Amygdala (tissue), 56 donors: ENCODE measurements around the gene OTUD5.
"Not testable (repeated sequence)": the region's sequence is repeated elsewhere in the genome, so short reads cannot be mapped to it uniquely, and the experiment has no call there.

Experiments
- DNase-seq, 56 donors: peaks; one replicate each; lab custom pipeline; 2025; lab: John Stamatoyannopoulos, UW

OTUD5 gene, protein sequence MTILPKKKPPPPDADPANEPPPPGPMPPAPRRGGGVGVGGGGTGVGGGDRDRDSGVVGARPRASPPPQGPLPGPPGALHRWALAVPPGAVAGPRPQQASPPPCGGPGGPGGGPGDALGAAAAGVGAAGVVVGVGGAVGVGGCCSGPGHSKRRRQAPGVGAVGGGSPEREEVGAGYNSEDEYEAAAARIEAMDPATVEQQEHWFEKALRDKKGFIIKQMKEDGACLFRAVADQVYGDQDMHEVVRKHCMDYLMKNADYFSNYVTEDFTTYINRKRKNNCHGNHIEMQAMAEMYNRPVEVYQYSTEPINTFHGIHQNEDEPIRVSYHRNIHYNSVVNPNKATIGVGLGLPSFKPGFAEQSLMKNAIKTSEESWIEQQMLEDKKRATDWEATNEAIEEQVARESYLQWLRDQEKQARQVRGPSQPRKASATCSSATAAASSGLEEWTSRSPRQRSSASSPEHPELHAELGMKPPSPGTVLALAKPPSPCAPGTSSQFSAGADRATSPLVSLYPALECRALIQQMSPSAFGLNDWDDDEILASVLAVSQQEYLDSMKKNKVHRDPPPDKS

DNA sequence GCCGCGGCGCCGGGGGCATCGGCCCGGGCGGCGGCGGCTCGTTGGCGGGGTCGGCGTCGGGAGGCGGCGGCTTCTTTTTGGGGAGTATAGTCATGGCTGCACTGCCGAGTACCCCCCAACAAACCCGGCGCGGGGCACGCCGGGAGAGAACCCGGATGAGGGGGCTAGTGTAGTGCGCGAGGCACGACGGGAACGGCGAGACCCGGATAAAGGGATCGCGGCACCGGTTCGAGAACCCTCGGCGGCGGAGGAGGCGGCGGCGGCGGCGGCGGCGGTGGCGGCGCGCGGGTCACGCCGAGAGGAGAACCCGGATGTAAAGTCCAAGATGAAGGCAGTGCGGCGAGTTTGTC, at the start of gene OTUD5:
Gene OTUD5 (minus strand): TSS at position 131 of the 350 bp plus-strand sequence. CDS start 37 bp downstream, at position 94.
- DNase-seq, result peak in 48 of 56 donors; percentile 11 to 79 (median 54)

DNA sequence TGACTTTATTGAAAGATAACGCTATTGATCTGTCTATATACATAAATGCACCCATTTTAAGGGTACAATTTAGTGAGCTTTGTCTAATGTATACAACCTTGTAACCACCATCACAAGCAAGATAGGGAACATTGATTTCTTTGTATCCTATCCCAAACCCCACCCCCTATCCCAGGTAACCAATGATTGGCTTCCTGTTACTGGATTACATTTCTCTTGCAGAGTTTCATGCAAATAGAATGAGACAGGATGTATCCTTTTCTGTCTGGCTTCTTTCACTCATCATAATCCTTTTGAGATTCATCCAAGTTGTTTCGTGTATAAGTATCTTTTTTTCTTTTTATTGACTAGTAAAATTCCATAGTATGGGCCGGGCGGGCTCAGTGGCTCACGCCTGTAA, 46.3 kb upstream of the OTUD5 start:
- no peak for DNase-seq

DNA sequence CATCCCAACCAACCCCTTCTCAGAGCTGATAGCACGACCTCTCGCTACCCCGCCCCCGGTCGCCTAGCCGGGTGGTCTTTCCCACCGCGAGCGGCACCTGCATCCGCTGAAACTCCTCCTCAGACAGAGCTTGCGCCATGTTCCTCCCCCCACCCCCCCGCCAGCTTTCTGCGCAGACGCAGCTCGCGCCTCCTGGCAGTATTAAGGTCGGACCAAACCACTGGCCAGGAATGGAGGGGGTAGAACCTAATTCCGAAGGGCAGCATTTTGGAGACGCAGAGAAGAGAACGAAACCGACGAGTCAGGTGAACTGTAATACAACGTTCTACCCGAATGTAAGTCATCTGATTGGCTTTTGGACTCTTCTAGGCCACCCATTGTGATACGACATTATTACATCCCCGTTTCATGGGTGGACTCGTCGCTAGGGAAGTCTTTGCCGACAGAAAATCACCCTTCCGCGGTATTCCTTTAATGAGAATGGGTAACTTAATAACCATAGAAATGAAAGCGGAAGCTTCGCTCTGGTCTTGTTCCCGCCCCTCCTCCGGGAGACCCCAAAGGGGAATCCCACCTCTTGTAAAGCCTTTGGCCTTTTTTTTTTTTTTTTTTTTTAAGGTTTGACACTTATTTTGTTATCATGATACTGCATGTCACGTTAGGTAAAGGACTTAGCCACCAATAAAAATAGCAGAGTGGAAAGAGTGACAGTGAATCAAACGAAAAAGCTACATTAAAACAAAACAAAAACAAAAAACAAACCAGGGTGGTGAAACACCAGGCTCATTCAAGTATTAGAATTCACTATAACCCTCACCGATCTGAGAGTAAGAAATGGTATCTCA, 44.9 kb upstream of the OTUD5 start, which contains the start of gene GRIPAP1:
Gene GRIPAP1 (minus strand): TSS at position 174 of the 845 bp plus-strand sequence. CDS start 35 bp downstream, at position 139.
- peak; percentile 1 to 83 (median 49) for DNase-seq

DNA sequence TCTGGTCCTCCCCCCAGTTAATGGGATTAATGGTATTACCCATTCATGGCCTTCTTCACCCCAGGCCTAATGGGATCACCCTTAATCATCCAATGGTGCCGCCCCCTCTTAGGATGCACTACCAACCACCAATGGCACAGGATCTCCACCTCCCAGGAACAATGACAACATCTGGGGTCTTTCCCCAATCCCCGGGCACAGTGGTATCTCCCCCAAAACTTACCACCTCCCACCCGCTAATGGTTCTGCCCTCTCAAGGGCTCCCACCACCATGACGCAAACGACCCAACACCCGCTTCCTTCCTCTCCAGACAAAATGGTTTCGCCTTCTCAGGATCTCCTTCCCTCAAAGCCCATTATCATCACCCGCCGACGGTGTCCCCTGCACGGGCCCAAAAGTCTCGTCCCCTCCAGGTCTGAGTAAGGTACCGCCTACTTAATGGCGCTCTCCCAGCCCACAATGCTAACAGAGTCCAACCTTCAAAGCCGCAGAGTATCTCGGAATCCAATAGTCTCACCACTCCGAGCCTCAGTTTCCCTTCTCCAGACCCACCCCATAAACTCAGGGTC, 44.2 kb upstream of the OTUD5 start:
- DNase-seq, result peak in 12 of 56 donors; percentile 0 to 32 (median 11)

GRCh38 chrX:49000636-49001035, 43.2 kb upstream of the OTUD5 start:
- DNase-seq, result no peak

- no peak for DNase-seq
Measured at GRCh38 chrX:48999030-48999429, 41.6 kb upstream of the OTUD5 start.

DNA sequence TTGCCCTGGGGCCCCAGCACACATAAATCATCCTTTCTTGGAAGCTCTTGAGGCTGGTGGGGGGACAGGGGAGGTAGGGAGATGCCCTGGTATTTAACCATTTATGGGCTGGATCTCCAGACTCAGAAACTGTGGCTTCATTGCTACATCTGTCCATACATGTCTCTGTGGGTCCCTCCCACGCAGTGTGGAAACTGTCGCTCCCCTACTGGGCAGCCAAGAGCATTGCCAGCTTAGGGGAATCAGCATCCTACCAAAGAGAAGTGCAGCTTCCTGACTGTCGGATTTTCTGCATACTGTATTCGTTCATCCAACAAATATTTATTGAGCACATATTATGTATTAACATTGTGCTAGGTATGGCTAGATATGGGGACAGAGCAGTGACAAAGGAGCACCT, 41.0 kb upstream of the OTUD5 start:
- no peak for DNase-seq

DNA sequence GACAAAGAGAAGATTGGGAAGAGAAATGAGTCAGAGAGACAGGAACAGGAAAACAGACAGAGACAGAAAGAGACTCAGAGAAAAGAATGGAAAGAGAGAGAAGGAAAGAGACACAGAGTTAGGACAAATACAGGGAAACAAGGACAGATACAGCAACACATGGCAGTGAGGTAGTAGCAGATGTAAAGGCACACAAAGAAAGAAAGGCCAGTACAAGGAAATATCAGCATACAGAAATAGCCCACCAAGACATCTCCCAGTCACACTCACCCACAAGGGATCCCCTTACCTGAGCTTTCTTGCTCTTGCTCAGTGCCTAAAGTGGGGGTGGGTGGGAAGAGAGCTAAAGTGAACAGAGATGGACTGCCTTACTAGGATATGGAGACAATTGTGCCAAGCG, 40.5 kb upstream of the OTUD5 start:
- no peak for DNase-seq

- no peak for DNase-seq
Measured at GRCh38 chrX:48997455-48997854, 40.0 kb upstream of the OTUD5 start.

DNA sequence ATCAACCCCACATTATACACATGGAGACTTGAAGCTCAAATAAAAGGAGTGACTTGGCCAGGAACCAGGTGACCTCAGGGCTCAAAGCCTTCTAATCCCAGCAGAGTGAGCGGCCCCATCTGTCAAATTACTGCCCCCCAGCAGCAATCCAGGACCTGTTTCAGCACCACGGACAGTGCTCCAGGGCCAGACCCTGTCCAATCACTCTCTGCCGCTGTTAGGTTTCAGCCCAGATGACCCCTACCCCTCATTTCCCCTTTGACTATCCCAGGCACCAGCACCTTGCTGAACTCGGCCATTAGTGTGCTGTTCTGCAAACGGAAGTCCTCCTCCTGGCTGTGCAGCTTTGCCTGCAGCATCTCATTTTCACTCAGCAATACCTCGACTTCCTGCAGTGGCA, 39.6 kb upstream of the OTUD5 start:
- no peak for DNase-seq

DNA sequence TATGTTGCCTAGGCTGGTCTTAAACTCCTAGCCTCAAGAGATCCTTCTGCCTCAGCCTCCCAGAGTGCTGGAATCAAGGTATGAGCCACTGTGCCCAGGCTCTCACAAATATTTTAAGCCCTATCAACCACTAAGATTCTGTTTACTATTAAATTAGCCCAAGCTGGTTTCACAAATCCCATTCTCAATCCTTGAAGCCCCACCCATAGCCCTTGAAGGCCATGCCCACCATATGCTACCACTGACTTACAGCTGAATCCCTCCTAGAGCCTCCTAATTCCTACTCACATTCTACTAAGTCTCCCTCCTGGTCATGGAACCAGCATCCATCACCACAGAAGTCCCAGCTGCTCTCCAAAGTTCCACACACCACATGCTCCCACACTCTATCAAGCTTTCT, 34.9 kb upstream of the OTUD5 start:
- no peak for DNase-seq

GRCh38 chrX:48989483-48989882, 32.1 kb upstream of the OTUD5 start:
- DNase-seq, result no peak

- DNase-seq, result no peak
Measured at GRCh38 chrX:48983896-48984295, 26.5 kb upstream of the OTUD5 start.

GRCh38 chrX:48983081-48983480, 25.7 kb upstream of the OTUD5 start:
- no peak for DNase-seq

DNA sequence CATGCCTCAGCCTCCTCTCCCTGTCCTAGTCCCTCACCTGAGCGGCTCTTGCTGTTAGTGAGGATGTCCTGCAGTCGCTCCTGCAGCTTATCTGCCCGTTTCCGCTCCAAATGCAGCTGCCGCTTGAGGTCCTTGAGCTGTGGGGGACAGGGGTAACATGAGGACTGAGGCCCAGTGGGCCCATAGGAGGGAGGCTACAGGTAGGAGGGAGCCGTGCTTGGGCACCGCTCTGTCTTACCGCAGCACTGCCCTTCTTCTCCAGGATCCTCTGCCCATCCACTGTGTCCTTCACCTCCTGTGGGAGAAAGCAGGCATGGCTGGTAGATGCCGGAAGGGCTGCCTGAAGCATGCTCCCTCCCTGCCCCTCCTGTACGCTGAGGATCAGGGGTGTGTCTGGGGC, 23.8 kb upstream of the OTUD5 start:
- DNase-seq, result no peak

DNA sequence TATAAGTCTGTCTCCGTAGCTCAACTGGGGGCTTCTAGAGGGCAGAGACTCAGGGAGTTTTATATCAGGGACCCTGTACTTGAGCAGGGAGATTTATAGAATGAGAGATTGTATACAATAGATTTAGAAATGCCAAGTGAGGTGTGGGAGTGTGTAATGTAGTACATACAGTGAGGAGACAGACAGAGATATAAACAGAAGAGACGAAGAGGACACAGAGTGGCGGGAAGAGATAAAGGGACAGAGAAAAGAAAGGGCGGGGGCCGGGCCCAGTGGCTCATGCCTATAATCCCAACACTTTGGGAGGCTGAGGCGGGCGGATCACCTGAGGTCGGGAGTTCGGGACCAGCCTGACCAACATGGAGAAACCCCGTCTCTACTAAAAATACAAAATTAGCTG, 22.9 kb upstream of the OTUD5 start:
- not testable (repeated sequence) for DNase-seq

GRCh38 chrX:48978226-48978625, 20.8 kb upstream of the OTUD5 start:
- DNase-seq, result no peak

DNA sequence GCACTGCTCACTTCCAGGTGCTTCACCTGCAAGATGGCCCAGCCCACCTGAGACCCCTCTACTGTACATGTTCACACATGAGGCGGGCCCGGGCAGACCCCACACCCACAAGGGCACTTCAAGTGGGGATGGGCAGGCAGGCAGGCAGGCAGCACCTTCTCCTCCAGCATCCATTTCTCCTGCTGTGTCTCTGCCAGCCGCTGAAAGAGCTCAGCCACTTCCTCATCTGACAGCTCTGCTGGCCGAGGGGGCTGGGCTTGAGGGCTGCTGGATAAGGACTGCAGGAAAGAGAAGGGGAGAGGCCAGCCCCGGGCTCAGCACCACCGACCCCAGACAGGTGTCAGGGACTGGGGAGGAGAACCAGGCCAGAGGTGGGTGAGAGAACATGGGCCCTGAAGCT, 18.7 kb upstream of the OTUD5 start:
- no peak for DNase-seq

DNA sequence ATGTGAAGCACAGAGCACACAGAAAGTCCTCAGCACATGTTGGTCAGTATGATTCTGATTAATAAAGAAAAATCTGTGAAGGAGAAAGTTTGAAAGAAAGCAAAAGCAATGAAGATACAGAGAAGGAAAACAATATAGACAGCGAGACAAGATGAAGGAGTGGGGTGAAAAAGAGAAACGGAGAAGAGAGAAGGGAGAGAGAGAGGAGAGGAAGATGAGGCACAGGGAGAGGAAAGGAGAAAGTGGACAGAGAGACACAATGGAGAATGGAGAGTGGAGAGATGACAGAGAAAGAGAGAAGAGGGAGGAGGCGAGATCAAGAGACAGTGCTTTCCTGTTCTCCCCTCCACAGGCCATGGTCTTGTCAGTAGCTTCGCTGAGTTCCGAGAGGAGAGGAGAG, 18.1 kb upstream of the OTUD5 start:
- no peak for DNase-seq

DNA sequence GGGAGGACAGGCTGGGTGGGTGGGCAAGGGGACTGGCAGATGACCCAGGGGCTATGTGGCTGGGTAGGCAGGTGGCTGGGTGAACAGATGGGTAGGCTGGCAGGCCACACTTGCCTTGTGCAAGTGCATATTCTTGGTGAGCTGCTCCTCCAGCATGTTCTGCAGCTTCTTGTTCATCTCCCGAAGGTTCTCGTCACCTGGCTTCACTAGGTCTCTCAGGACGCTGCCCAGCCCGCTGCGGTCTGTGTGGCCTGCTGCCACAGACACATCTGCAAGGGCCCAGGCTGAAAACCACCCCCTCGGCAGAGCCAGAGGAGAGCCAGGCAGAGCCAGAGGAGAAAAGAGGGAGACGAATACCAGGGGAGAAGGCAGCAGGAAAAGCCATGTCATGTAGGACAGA, 17.6 kb upstream of the OTUD5 start:
- DNase-seq, result no peak

GRCh38 chrX:48974574-48974973, 17.2 kb upstream of the OTUD5 start:
- no peak for DNase-seq
